Panc1 (cell line): ENCODE results near the gene POLN. TPM values are rescaled to one million over a fixed set of nuclear protein-coding genes. Genes with fewer than 3 reads are reported as not detected.

Experiments
- ATAC-seq: fragments of 200-7000 bp; cut with Tn5 transposase; 2 replicates; pipeline ENCODE4 v1.9.1; 2020; ENCODE audit warnings: mild to moderate bottlenecking, moderate library complexity
- BruUV-seq: library from RNA; stranded (reverse); fragments of 400-500 nt; replicated peaks from 2 replicates; lab custom pipeline; 2021; lab: Mats Ljungman, UMichigan
- CTCF ChIA-PET: fragments of 300-600 bp; sonication (Branson Sonifier 250); formaldehyde crosslinking; loops from one replicate; lab custom pipeline; 2022; ENCODE audit warnings: antibody characterized with exemption; lab: Charles Lee
- POLR2A ChIA-PET: fragments of 300-600 bp; sonication (Branson Sonifier 250); formaldehyde crosslinking; loops from one replicate; lab custom pipeline; 2022; ENCODE audit warnings: antibody characterized with exemption; lab: Charles Lee
- DNase-seq: peaks from one replicate; pipeline ENCODE4 v3.0.0-alpha.2; 2010; ENCODE audit warnings: low read depth, low spot score
- H3K27ac ChIP-seq: 2 replicates; pipeline ENCODE4 v1.5.1; 2011; ENCODE audit warnings: mild to moderate bottlenecking, low read length, inconsistent platforms
- H3K27me3 ChIP-seq: fragments of 200-500 bp; sonication (Bioruptor generic); 2 replicates; pipeline ENCODE4 v1.6.0; 2014; ENCODE audit warnings: low read length, inconsistent platforms; ENCODE audit not compliant: control insufficient read depth, insufficient read depth
- H3K36me3 ChIP-seq: fragments of 200-500 bp; sonication (Bioruptor generic); 2 replicates; pipeline ENCODE4 v1.5.1; 2014; ENCODE audit warnings: inconsistent platforms, mild to moderate bottlenecking, low read length, moderate library complexity; ENCODE audit not compliant: control insufficient read depth, insufficient read depth
- H3K4me1 ChIP-seq: 2 replicates; pipeline ENCODE4 v1.5.1; 2011; ENCODE audit warnings: inconsistent platforms, mild to moderate bottlenecking, low read length, moderate library complexity; ENCODE audit not compliant: control insufficient read depth, insufficient read depth
- H3K4me3 ChIP-seq, 2 experiments: 2 replicates each; pipeline ENCODE4 v1.5.1; 2011 to 2012; ENCODE audit warnings: low read depth in 2 of 2, low read length in 2 of 2, mild to moderate bottlenecking in 2 of 2, inconsistent platforms in 1 of 2, moderate library complexity in 1 of 2
- H3K9me3 ChIP-seq: fragments of 200-500 bp; sonication (Bioruptor generic); 2 replicates; pipeline ENCODE4 v1.5.1; 2014; ENCODE audit warnings: low read depth, mild to moderate bottlenecking, inconsistent platforms, low read length, moderate library complexity; ENCODE audit not compliant: control insufficient read depth, insufficient read depth
- CTCF ChIP-seq: fragments of 450-650 bp; IDR thresholded peaks from 2 replicates; pipeline ENCODE4 v1.5.1; 2017; ENCODE audit warnings: mild to moderate bottlenecking
- POLR2AphosphoS5 ChIP-seq: IDR thresholded peaks from 2 replicates; pipeline ENCODE4 v1.6.1; 2012; ENCODE audit warnings: mild to moderate bottlenecking, low read depth, low read length, moderate library complexity
- REST ChIP-seq, 2 experiments: IDR thresholded peaks; 2 replicates each; pipeline ENCODE4 v1.6.1; 2011 to 2012; ENCODE audit warnings: low read depth in 2 of 2, control low read depth in 1 of 2, low read length in 1 of 2, mild to moderate bottlenecking in 1 of 2, moderate library complexity in 1 of 2; ENCODE audit not compliant: insufficient read depth in 1 of 2
- SIN3A ChIP-seq: IDR thresholded peaks from 2 replicates; pipeline ENCODE4 v1.6.1; 2012; ENCODE audit warnings: low read depth, mild to moderate bottlenecking, low read length, moderate library complexity, borderline replicate concordance; ENCODE audit not compliant: insufficient read depth
- TCF7L2 ChIP-seq: IDR thresholded peaks from 2 replicates; pipeline ENCODE4 v1.6.1; 2011; ENCODE audit warnings: mild to moderate bottlenecking, low read depth, low read length, inconsistent platforms
- in situ Hi-C: cut with HindIII; loops from 2 replicates; pipeline ENCODE4 v1.10.0; 2016; ENCODE audit warnings: low sequenced_read_pairs, low pct_unique_long_range_greater_than_20kb
- intact Hi-C: fragments of 100-400 bp; cut with micrococcal nuclease; formaldehyde crosslinking; loops from one replicate; pipeline ENCODE4 v1.10.0; 2022; ENCODE audit not compliant: unreplicated experiment
- total RNA-seq: library from RNA; stranded (reverse); gene quantifications from one replicate; pipeline ENCODE4 v1.2.1, GENCODE V29; 2021; ENCODE audit not compliant: unreplicated experiment

The POLN gene
- total RNA-seq, 1 experiment from 2014 or later = 4.3 TPM

- Histone ChIP-seq H3K27me3 (no peaks in the 10 kb centered on the region), H3K9me3 (no peaks in the 10 kb centered on the region), H3K4me3 (no peak overlapping the region), H3K27ac (no peak overlapping the region), H3K36me3 (no peaks in the 10 kb centered on the region), H3K4me1 (no peaks in the 10 kb centered on the region; the same call in 1 of the 2 replicates)
- ChIA-PET POLR2A (no interaction called here), CTCF (no interaction called here)
- no TSS peak for BruUV-seq
- ATAC-seq = no peak
- intact Hi-C loops (no loop called here), in situ Hi-C loops (no loop called here)
- no peak for TF ChIP-seq TCF7L2
- no peak for TF ChIP-seq POLR2AphosphoS5
- no peak for TF ChIP-seq SIN3A
- no peak for TF ChIP-seq CTCF
- TF ChIP-seq REST (IDR thresholded peaks at IDR 0.05; ENCODE audit: insufficient read depth in 1 of 2, low read depth in 2 of 2, low read length in 1 of 2) = no peak
- no peak for DNase-seq
These were observed 193.1 kb downstream of the POLN start for GRCh38 chr4:2048831-2049230.

GRCh38 chr4:2047781-2048581, 193.9 kb downstream of the POLN start:
- no peaks in the 10 kb centered on the region for H3K27me3 ChIP-seq
- in situ Hi-C loops (no loop called here), intact Hi-C loops (no loop called here)
- H3K4me3 ChIP-seq = no peak overlapping the region
- CTCF ChIA-PET = no interaction called here
- H3K36me3 ChIP-seq = no peaks in the 10 kb centered on the region
- H3K9me3 ChIP-seq = no peaks in the 10 kb centered on the region
- no peaks in the 10 kb centered on the region; the same call in 1 of the 2 replicates for H3K4me1 ChIP-seq
- BruUV-seq = no TSS peak
- ATAC-seq (no peak), DNase-seq (no peak)
- POLR2A ChIA-PET = no interaction called here
- TF ChIP-seq SIN3A = no peak
- TF ChIP-seq CTCF = no peak
- no peak for TF ChIP-seq TCF7L2
- no peak for TF ChIP-seq REST (IDR thresholded peaks at IDR 0.05; ENCODE audit: insufficient read depth in 1 of 2, low read depth in 2 of 2, low read length in 1 of 2)
- TF ChIP-seq POLR2AphosphoS5 = no peak
- no peak overlapping the region for H3K27ac ChIP-seq
